ENCODE results near the gene FAAP20. TPM values are rescaled to one million over a fixed set of nuclear protein-coding genes. Genes with fewer than 3 reads are reported as not detected.

FAAP20 gene
- total and polyA plus RNA-seq, 9 donors, result 17.0 to 56.4 (median 45.2) TPM

DNA sequence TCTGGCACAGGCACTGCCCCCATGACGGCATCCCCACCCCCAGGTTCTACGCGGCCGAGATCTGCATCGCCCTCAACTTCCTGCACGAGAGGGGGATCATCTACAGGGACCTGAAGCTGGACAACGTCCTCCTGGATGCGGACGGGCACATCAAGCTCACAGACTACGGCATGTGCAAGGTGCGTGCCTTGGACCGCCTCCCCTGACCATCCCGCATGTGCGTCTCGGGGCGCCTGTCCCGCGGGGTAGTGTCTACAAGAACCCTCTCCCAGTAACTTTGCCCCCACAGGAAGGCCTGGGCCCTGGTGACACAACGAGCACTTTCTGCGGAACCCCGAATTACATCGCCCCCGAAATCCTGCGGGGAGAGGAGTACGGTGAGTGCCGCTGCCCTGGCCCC is 22.6 kb downstream of the FAAP20 start:
- Histone ChIP-seq H3K4me1 (ENCODE audit: control insufficient read depth, insufficient read depth, low read length) (peaks cover 10% of the 10 kb centered on the region), H3K27me3 (ENCODE audit: control insufficient read depth, insufficient read depth, low read length) (no peaks in the 10 kb centered on the region), H3K36me3 (ENCODE audit: control insufficient read depth, insufficient read depth, low read length) (no peaks in the 10 kb centered on the region), H3K4me3 (ENCODE audit: low read length) (no peak overlapping the region), H3K27ac (ENCODE audit: low read length) (no peak overlapping the region), H3K9me3 (replicated peaks; ENCODE audit: control insufficient read depth, low read depth, low read length) (no peaks in the 10 kb centered on the region)
- WGBS (ENCODE audit: insufficient coverage), result 96% methylated on average over 25 of the region's 26 CpGs
- DNase-seq, result no peak

DNA sequence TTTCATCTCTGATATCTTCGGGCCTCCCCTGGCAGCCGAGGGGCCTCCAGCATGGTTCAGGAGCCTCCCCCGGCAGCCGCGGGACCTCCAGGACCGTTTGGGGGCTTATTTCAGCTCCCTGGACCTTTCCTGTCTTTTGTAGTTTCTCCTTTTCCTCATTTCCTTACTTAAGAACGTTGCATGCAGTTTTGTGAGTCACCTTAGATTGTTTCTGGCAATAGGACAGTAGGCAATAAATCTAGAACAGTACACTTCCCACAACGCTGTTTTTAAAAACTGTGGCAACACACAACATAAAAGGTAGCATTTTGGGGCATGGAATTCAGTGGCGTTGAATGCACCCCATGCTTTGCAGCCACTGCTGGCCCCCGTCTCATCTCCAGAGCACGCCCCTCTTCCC is 24.4 kb downstream of the FAAP20 start:
- Histone ChIP-seq H3K27me3 (ENCODE audit: control insufficient read depth, insufficient read depth, low read length) (no peaks in the 10 kb centered on the region), H3K36me3 (ENCODE audit: control insufficient read depth, insufficient read depth, low read length) (no peaks in the 10 kb centered on the region), H3K4me1 (ENCODE audit: control insufficient read depth, insufficient read depth, low read length) (peaks cover 10% of the 10 kb centered on the region), H3K27ac (ENCODE audit: low read length) (no peak overlapping the region), H3K9me3 (replicated peaks; ENCODE audit: control insufficient read depth, low read depth, low read length) (no peaks in the 10 kb centered on the region), H3K4me3 (ENCODE audit: low read length) (no peak overlapping the region)
- 39% methylated on average over 9 of the region's 11 CpGs for WGBS (ENCODE audit: insufficient coverage)
- DNase-seq, result no peak

DNA sequence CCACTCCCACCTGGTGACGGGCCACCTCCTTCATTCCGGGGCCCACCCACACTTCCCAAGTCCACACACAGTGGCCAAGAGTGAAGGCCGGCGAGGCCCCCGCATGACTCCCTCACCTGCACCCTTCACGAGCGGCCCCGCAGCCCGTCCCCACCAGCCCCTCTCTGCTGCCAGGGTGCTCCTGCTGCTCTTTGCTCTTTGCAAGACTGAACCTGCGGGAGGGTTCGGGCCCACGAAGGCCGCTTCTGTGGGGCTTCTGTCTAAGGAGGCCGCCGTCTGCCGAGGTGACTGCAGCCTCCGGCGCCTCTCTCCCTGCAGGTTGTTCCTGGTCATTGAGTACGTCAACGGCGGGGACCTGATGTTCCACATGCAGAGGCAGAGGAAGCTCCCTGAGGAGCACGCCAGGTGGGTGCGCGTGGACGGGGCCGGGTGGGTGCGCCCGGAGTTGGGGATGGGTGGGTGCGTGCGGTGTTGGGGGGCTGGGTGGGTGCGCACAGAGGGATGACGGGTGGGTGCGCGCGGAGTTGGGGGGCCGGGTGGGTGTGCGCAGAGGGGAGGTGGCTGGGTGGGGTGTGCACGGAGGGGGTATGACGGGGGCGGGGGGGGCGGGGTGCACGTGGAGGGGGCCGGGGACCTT is 25.3 kb downstream of the FAAP20 start:
- no peak overlapping the region for H3K4me3 ChIP-seq (ENCODE audit: low read length)
- no peaks in the 10 kb centered on the region for H3K27me3 ChIP-seq (ENCODE audit: control insufficient read depth, insufficient read depth, low read length)
- peaks cover 3% of the 10 kb centered on the region for H3K4me1 ChIP-seq (ENCODE audit: control insufficient read depth, insufficient read depth, low read length)
- H3K36me3 ChIP-seq (ENCODE audit: control insufficient read depth, insufficient read depth, low read length), result no peaks in the 10 kb centered on the region
- H3K27ac ChIP-seq (ENCODE audit: low read length), result no peak overlapping the region
- H3K9me3 ChIP-seq (replicated peaks; ENCODE audit: control insufficient read depth, low read depth, low read length), result peaks cover under 1% of the 10 kb centered on the region
- DNase-seq, result no peak
- 94% methylated on average over 18 of the region's 43 CpGs for WGBS (ENCODE audit: insufficient coverage)

DNA sequence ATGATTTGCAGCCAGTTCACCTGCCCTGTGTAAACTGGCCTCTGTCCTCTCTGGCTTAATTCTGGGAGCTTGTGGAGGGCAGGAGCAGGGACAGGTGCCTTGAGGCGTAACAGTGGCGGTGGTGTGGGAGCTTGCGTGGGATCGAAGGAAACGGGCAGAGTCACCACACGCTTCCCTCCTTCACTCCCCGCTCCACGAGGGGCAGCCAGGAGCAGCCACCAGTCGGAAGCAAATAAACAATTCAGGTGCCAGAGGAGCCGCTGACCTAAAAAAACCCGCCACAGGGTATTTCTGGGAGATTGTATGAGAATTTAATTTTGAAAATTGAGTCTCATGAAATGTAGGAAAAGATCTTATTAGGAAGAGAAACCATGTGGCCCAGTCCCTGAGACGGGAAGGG is 26.0 kb downstream of the FAAP20 start:
- DNase-seq, result no peak
- H3K36me3 ChIP-seq (ENCODE audit: control insufficient read depth, insufficient read depth, low read length), result no peaks in the 10 kb centered on the region
- 90% methylated on average over 5 of the region's 12 CpGs for WGBS (ENCODE audit: insufficient coverage)
- no peak overlapping the region for H3K4me3 ChIP-seq (ENCODE audit: low read length)
- no peaks in the 10 kb centered on the region for H3K4me1 ChIP-seq (ENCODE audit: control insufficient read depth, insufficient read depth, low read length)
- H3K9me3 ChIP-seq (replicated peaks; ENCODE audit: control insufficient read depth, low read depth, low read length), result peaks cover 6% of the 10 kb centered on the region
- H3K27me3 ChIP-seq (ENCODE audit: control insufficient read depth, insufficient read depth, low read length), result no peaks in the 10 kb centered on the region
- no peak overlapping the region for H3K27ac ChIP-seq (ENCODE audit: low read length)

DNA sequence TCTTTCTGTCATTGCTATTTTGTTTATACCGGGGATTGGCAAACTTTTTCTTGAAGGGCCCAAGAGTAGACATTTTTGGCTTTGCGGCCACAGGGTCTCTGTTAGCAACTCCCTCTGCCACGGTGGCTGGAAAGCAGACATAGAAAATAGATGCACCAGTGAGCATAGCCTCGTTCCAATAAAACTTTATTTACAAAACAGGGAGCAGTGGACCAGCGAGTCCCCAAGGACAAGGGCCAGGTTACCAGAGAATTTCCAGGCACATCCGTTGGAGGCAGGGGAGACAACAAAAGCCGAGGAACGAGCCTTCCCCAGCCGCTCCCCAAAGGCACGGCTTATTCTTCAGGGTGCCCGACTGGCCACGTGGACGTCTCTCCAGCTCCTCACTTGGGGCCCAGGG is 26.5 kb downstream of the FAAP20 start:
- no peak overlapping the region for H3K27ac ChIP-seq (ENCODE audit: low read length)
- no peaks in the 10 kb centered on the region for H3K4me1 ChIP-seq (ENCODE audit: control insufficient read depth, insufficient read depth, low read length)
- no peaks in the 10 kb centered on the region for H3K36me3 ChIP-seq (ENCODE audit: control insufficient read depth, insufficient read depth, low read length)
- peaks cover 6% of the 10 kb centered on the region for H3K9me3 ChIP-seq (replicated peaks; ENCODE audit: control insufficient read depth, low read depth, low read length)
- DNase-seq, result no peak
- H3K27me3 ChIP-seq (ENCODE audit: control insufficient read depth, insufficient read depth, low read length), result no peaks in the 10 kb centered on the region
- 91% methylated on average over 12 of the region's 13 CpGs for WGBS (ENCODE audit: insufficient coverage)
- no peak overlapping the region for H3K4me3 ChIP-seq (ENCODE audit: low read length)

DNA sequence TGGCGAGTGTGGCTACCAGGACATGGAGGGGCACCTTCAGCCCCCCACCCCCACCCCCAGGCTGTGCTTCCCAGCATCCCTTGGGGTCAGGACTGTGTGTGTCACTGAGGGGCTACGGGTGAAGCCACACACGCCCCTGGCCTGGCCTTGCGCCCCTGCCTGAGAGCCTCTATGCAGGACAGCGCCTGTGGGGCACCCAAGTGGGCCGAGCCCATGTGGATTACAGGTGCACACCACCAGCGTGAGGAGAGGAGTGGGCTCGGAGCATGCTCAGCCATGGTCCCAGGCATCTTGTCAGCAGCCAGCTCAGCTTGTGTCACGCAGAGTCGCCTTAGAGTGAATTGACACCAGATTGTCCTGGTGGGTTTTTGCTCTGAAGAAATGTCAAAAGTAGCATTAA is 27.9 kb downstream of the FAAP20 start:
- Histone ChIP-seq H3K9me3 (replicated peaks; ENCODE audit: control insufficient read depth, low read depth, low read length) (peaks cover 6% of the 10 kb centered on the region), H3K36me3 (ENCODE audit: control insufficient read depth, insufficient read depth, low read length) (no peaks in the 10 kb centered on the region), H3K27ac (ENCODE audit: low read length) (no peak overlapping the region), H3K27me3 (ENCODE audit: control insufficient read depth, insufficient read depth, low read length) (no peaks in the 10 kb centered on the region), H3K4me1 (ENCODE audit: control insufficient read depth, insufficient read depth, low read length) (no peaks in the 10 kb centered on the region), H3K4me3 (ENCODE audit: low read length) (no peak overlapping the region)
- 85% methylated on average over 8 of the region's 10 CpGs for WGBS (ENCODE audit: insufficient coverage)
- DNase-seq, result no peak

DNA sequence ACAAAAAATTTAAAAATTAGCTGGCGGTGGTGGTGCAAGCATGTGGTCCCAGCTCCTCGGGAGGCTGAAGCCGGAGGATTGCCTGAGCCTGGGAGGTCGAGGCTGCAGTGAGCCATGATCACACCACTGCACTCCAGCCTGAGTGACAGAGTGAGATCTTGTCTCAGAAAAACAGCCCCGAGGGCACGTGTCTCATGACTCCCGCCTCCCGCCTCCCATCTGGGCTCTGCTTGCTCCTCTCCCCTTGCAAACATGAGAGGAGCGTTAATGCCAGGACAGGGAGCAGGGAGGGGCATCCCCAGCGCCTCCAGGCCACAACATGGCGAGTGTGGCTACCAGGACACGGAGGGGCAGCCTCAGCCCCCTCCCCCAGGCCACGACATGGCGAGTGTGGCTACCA is 28.3 kb downstream of the FAAP20 start:
- Histone ChIP-seq H3K4me3 (ENCODE audit: low read length) (no peak overlapping the region), H3K9me3 (replicated peaks; ENCODE audit: control insufficient read depth, low read depth, low read length) (peaks cover 6% of the 10 kb centered on the region), H3K36me3 (ENCODE audit: control insufficient read depth, insufficient read depth, low read length) (no peaks in the 10 kb centered on the region), H3K27ac (ENCODE audit: low read length) (no peak overlapping the region), H3K4me1 (ENCODE audit: control insufficient read depth, insufficient read depth, low read length) (no peaks in the 10 kb centered on the region), H3K27me3 (ENCODE audit: control insufficient read depth, insufficient read depth, low read length) (no peaks in the 10 kb centered on the region)
- 73% methylated on average over 9 of the region's 14 CpGs for WGBS (ENCODE audit: insufficient coverage)
- no peak for DNase-seq

DNA sequence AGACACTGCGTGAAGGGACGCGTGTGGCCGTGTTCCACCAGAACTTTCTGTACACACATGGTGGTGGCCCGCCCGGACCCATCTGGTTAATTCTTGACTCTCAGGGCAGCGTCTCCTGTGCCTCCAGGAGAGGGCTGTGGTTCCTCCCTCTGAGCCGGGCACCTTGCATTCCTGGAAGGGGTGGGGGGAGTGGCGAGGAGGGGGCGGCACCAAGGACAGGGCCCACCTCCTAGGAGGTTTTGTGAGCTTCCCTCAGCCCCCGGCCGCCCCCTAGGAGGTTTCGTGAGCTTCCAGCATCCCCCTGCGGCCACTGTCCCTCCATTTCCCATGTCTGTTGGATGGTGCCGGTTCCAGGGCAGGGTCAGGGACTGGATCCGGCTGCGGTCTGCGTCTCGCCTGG is 28.9 kb downstream of the FAAP20 start:
- H3K36me3 ChIP-seq (ENCODE audit: control insufficient read depth, insufficient read depth, low read length), result no peaks in the 10 kb centered on the region
- H3K27me3 ChIP-seq (ENCODE audit: control insufficient read depth, insufficient read depth, low read length), result no peaks in the 10 kb centered on the region
- H3K9me3 ChIP-seq (replicated peaks; ENCODE audit: control insufficient read depth, low read depth, low read length), result peaks cover 6% of the 10 kb centered on the region
- H3K4me1 ChIP-seq (ENCODE audit: control insufficient read depth, insufficient read depth, low read length), result no peaks in the 10 kb centered on the region
- H3K4me3 ChIP-seq (ENCODE audit: low read length), result no peak overlapping the region
- no peak overlapping the region for H3K27ac ChIP-seq (ENCODE audit: low read length)
- DNase-seq, result no peak
- WGBS (ENCODE audit: insufficient coverage), result 81% methylated on average over 15 of the region's 19 CpGs

DNA sequence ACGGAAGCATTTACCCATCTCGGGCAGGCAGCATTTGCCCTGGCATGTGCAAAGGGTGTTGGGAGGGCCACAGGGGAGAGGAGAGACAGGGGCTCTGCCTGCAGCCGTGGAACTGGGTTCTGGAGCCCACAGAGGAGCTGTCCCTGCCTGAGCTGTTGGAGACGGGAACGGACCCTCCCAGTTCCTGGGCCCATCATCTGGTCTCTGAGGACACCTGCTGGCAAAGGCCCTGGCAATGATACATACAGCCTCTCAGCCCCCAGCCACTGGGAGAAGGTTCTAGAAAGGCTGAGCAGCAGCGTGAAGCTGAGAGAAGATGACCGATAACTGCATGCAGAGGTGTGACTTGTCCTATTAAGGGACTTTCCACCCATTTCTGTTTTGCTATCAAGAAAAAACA is 31.4 kb downstream of the FAAP20 start:
- no peaks in the 10 kb centered on the region for H3K27me3 ChIP-seq (ENCODE audit: control insufficient read depth, insufficient read depth, low read length)
- peaks cover 3% of the 10 kb centered on the region for H3K4me1 ChIP-seq (ENCODE audit: control insufficient read depth, insufficient read depth, low read length)
- 70% methylated on average over 6 of the region's 7 CpGs for WGBS (ENCODE audit: insufficient coverage)
- peaks cover 6% of the 10 kb centered on the region for H3K9me3 ChIP-seq (replicated peaks; ENCODE audit: control insufficient read depth, low read depth, low read length)
- H3K27ac ChIP-seq (ENCODE audit: low read length), result no peak overlapping the region
- H3K4me3 ChIP-seq (ENCODE audit: low read length), result no peak overlapping the region
- no peak for DNase-seq
- no peaks in the 10 kb centered on the region for H3K36me3 ChIP-seq (ENCODE audit: control insufficient read depth, insufficient read depth, low read length)

DNA sequence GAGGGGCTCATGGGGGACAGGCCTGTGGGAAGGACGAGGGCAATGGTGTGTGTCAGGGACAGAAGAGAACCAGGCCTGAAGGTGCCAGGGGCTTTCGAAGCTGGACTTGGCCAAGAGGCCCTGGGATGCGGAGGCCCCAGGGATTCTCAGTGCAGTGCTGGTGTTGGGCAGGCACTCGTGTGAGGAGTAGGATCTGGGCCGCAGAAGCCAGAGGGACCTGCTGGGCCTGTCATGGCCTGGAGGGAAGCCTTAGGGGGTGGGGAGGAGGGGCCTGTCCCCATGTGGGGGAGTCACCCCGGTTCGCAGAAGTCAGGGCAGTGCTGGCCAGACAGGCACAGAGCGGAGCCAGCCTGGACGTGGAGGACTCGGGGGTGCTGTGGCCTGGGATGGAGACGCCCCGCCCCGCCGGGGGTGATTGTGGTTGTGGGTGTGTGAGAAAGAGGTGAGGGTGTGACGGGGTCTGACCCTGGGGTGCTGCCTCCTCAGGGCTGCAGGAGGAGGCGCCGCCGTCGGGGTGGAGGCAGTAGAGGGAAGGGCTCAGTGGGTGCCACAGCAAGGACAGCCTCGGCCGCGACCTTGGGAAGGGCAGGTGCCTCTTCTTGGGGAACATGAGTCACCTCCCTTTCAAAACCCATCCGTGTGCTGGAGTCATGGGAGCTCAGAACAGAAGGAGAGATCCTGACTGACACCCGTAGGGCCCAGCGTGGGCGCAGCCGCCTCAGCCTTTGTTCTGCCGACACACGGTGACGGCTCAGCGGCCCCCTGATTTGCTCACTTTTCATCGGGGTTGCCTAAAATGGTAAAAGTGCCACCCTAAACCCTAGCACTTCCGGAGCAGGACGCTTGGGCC is 33.9 kb downstream of the FAAP20 start:
- DNase-seq, result no peak
- WGBS (ENCODE audit: insufficient coverage), result 86% methylated on average over 34 of the region's 34 CpGs

More for the DNA sequence above, 33.9 kb downstream of the FAAP20 start:
- H3K4me3 ChIP-seq (ENCODE audit: low read length), result no peak overlapping the region
- peaks cover 14% of the 10 kb centered on the region for H3K4me1 ChIP-seq (ENCODE audit: control insufficient read depth, insufficient read depth, low read length)
- H3K9me3 ChIP-seq (replicated peaks; ENCODE audit: control insufficient read depth, low read depth, low read length), result peaks cover 6% of the 10 kb centered on the region
- H3K27me3 ChIP-seq (ENCODE audit: control insufficient read depth, insufficient read depth, low read length), result no peaks in the 10 kb centered on the region
- H3K36me3 ChIP-seq (ENCODE audit: control insufficient read depth, insufficient read depth, low read length), result no peaks in the 10 kb centered on the region
- no peak overlapping the region for H3K27ac ChIP-seq (ENCODE audit: low read length)

All from muscle of leg (tissue), 11 donors.